WERI-Rb-1 (cell line): ENCODE measurements around the gene USP7.
A peak's percentile ranks its signal among the peaks of the same experiment; 100 is the strongest.

Source experiments
- DNase-seq: peaks from one replicate; pipeline ENCODE4 v3.0.0-alpha.2; 2020
- H3K27ac ChIP-seq: fragments of 250-450 bp; sonication (Bioruptor Pico); 2 replicates; pipeline ENCODE4 v1.5.1; 2020; ENCODE audit warnings: mild to moderate bottlenecking, moderate library complexity
- H3K27me3 ChIP-seq: fragments of 250-450 bp; sonication (Bioruptor Pico); 2 replicates; pipeline ENCODE4 v1.5.1; 2021; ENCODE audit warnings: mild to moderate bottlenecking, low read depth, moderate library complexity; ENCODE audit not compliant: insufficient read depth, severe bottlenecking
- H3K36me3 ChIP-seq: fragments of 250-450 bp; sonication (Bioruptor Pico); 2 replicates; pipeline ENCODE4 v1.5.1; 2020; ENCODE audit warnings: mild to moderate bottlenecking, moderate library complexity
- H3K4me3 ChIP-seq: 2 replicates; pipeline ENCODE4 v1.5.1; 2011; ENCODE audit warnings: low read depth, mild to moderate bottlenecking, control low read depth, low read length
- H3K9me3 ChIP-seq: fragments of 250-450 bp; sonication (Bioruptor Pico); 2 replicates; pipeline ENCODE4 v1.5.1; 2021; ENCODE audit warnings: mild to moderate bottlenecking, moderate library complexity; ENCODE audit not compliant: severe bottlenecking
- CTCF ChIP-seq: IDR thresholded peaks from 2 replicates; pipeline ENCODE4 v1.5.1; 2011; ENCODE audit warnings: low read depth, mild to moderate bottlenecking, control low read depth, inconsistent platforms, low read length

USP7 gene

GRCh38 chr16:8887952-8888560 lies 75.7 kb downstream of the USP7 start:
- H3K9me3 ChIP-seq, result no peaks in the 10 kb centered on the region
- DNase-seq, result no peak
- no peak for TF ChIP-seq CTCF
- peaks cover 24% of the 10 kb centered on the region for H3K36me3 ChIP-seq
- H3K4me3 ChIP-seq, result no peak overlapping the region
- H3K27me3 ChIP-seq, result no peaks in the 10 kb centered on the region
- H3K27ac ChIP-seq, result no peak overlapping the region

- H3K4me3 ChIP-seq, result no peak overlapping the region
- H3K36me3 ChIP-seq, result peaks cover 20% of the 10 kb centered on the region
- TF ChIP-seq CTCF, result no peak
- no peaks in the 10 kb centered on the region for H3K9me3 ChIP-seq
- no peaks in the 10 kb centered on the region for H3K27me3 ChIP-seq
- H3K27ac ChIP-seq, result no peak overlapping the region
- DNase-seq, result no peak
Measured at GRCh38 chr16:8887431-8887765, 76.3 kb downstream of the USP7 start.

- Histone ChIP-seq H3K36me3 (peaks cover 15% of the 10 kb centered on the region), H3K4me3 (no peak overlapping the region), H3K27me3 (no peaks in the 10 kb centered on the region), H3K9me3 (no peaks in the 10 kb centered on the region), H3K27ac (no peak overlapping the region)
- DNase-seq, result no peak
- no peak for TF ChIP-seq CTCF
Measured at GRCh38 chr16:8886593-8887430, 76.9 kb downstream of the USP7 start.

- no peak overlapping the region for H3K4me3 ChIP-seq
- DNase-seq, result peak; percentile 51
- no peak; the same call in 1 of the 2 replicates for TF ChIP-seq CTCF
- no peaks in the 10 kb centered on the region for H3K27me3 ChIP-seq
- H3K9me3 ChIP-seq, result no peaks in the 10 kb centered on the region
- peaks cover 6% of the 10 kb centered on the region for H3K36me3 ChIP-seq
- no peak overlapping the region for H3K27ac ChIP-seq
Measured at GRCh38 chr16:8885674-8886592, 77.8 kb downstream of the USP7 start.

- no peak overlapping the region for H3K4me3 ChIP-seq
- no peaks in the 10 kb centered on the region for H3K9me3 ChIP-seq
- H3K27ac ChIP-seq, result no peak overlapping the region
- 0 out of 2 replicates have a peak, but pooled peaks cover 3% of the 10 kb centered on the region for H3K36me3 ChIP-seq
- H3K27me3 ChIP-seq, result no peaks in the 10 kb centered on the region
- no peak for DNase-seq
- no peak for TF ChIP-seq CTCF
Measured at GRCh38 chr16:8882725-8883377, 80.9 kb downstream of the USP7 start.
